Ectodermal cell (in vitro differentiated cells): ENCODE data around the gene GTF3C5.
"Not testable (repeated sequence)": the region's sequence is repeated elsewhere in the genome, so short reads cannot be mapped to it uniquely, and the experiment has no call there.

Source experiments
- H3K27ac ChIP-seq: 2 replicates; pipeline ENCODE4 v1.7.0; 2013; ENCODE audit warnings: mild to moderate bottlenecking, low read depth, low read length; ENCODE audit not compliant: insufficient read depth, poor library complexity, severe bottlenecking
- H3K27me3 ChIP-seq: 2 replicates; pipeline ENCODE4 v1.7.0; 2013; ENCODE audit warnings: mild to moderate bottlenecking, low read length; ENCODE audit not compliant: insufficient read depth, control insufficient read depth, poor library complexity, severe bottlenecking
- H3K36me3 ChIP-seq: one replicate; pipeline ENCODE4 v1.7.0; 2013; ENCODE audit warnings: low read length; ENCODE audit not compliant: control insufficient read depth, insufficient read depth
- H3K4me1 ChIP-seq: one replicate; pipeline ENCODE4 v1.7.0; 2013; ENCODE audit warnings: low read length; ENCODE audit not compliant: control insufficient read depth, insufficient read depth
- H3K4me3 ChIP-seq: 2 replicates; pipeline ENCODE4 v1.7.0; 2013; ENCODE audit warnings: low read depth, low read length, control low read depth; ENCODE audit not compliant: insufficient read depth
- H3K9me3 ChIP-seq: 2 replicates; pipeline ENCODE4 v1.7.0; 2013; ENCODE audit warnings: mild to moderate bottlenecking, low read length, moderate library complexity; ENCODE audit not compliant: control insufficient read depth
- WGBS, 2 experiments: methylation state at CpG; one replicate each; pipeline ENCODE4 v1.1.7; 2013; ENCODE audit warnings: missing lambda C conversion rate in 2 of 2; 5-methylcytosine and 5-hydroxymethylcytosine counted together

GTF3C5 gene

GRCh38 chr9:133074111-133074651 lies 43.4 kb downstream of the GTF3C5 start:
- no peaks in the 10 kb centered on the region for H3K27me3 ChIP-seq
- H3K36me3 ChIP-seq, result no peaks in the 10 kb centered on the region
- H3K27ac ChIP-seq, result no peak overlapping the region
- 92 to 93% methylated on average over 8 of the region's 8 CpGs for WGBS, 2 experiments
- no peaks in the 10 kb centered on the region for H3K9me3 ChIP-seq
- H3K4me3 ChIP-seq, result no peak overlapping the region
- no peaks in the 10 kb centered on the region for H3K4me1 ChIP-seq

DNA sequence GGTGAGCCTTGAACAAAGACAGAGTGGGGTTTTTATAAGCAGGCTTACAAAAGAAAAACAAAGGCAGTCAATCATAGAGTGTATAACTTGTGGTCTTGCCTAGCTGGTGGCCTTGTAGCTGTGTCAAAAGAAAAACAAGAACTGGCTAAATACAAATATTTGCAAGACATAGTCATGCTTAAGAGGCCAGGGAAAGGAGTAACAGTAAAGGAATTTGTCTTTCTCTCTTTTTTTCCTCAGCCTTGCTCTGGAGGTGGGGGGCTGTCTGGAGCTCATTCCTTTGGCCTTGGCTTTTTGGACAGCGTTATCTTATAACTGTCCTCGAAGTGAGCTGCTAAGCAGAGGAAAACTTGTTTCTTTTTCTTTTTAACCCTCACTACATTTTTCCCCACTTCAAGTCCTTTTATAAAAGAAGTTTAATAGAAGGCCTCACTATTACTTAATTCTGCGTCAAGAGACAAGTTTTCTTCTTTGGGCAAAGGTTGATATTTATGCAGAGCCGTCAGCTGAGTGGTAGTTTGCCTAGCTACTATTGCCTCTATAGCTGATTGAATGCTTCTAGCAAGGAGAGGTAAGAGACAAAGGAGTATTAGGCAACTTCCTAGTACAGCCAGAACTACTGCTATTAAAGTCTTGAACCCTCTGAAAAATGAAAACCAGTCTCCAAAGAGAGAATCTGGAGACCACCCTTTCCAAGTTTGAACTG lies 45.3 kb downstream of the GTF3C5 start:
- no peaks in the 10 kb centered on the region for H3K9me3 ChIP-seq
- H3K4me3 ChIP-seq, result no peak overlapping the region
- no peak overlapping the region for H3K27ac ChIP-seq
- no peaks in the 10 kb centered on the region for H3K27me3 ChIP-seq
- H3K4me1 ChIP-seq, result peaks cover 8% of the 10 kb centered on the region
- no peaks in the 10 kb centered on the region for H3K36me3 ChIP-seq
- 94% methylated on average over 4 of the region's 4 CpGs for WGBS, 2 experiments

- Histone ChIP-seq H3K27ac (no peak overlapping the region), H3K36me3 (no peaks in the 10 kb centered on the region), H3K27me3 (no peaks in the 10 kb centered on the region), H3K4me3 (no peak overlapping the region), H3K9me3 (no peaks in the 10 kb centered on the region), H3K4me1 (peaks cover 8% of the 10 kb centered on the region)
- WGBS, 2 experiments, result 95 to 97% methylated on average over 4 of the region's 4 CpGs
These were observed 45.9 kb downstream of the GTF3C5 start for GRCh38 chr9:133076691-133077090.

DNA sequence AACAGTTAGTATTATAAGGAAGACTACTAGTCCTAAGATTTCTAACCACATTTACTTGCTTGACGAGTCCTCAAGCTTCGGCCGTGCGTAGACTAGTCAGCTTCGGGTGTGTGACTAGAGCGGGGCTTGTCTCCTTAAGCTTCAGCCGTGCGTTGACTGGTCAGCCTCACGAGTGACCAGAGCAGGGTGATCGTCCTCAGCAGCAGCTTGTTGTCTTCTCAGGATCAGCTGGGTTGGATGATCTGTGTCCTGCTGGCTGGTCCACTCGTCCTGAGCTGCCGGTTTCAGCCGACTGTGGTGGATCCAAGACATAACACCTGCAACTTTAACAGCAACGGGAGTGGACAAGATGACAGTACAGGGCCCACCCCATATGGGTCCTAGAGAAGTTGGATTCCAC lies 47.7 kb downstream of the GTF3C5 start:
- no peaks in the 10 kb centered on the region for H3K27me3 ChIP-seq
- 91 to 93% methylated on average over 14 of the region's 14 CpGs for WGBS, 2 experiments
- H3K36me3 ChIP-seq, result no peaks in the 10 kb centered on the region
- peaks cover 8% of the 10 kb centered on the region for H3K4me1 ChIP-seq
- no peaks in the 10 kb centered on the region for H3K9me3 ChIP-seq
- H3K4me3 ChIP-seq, result no peak overlapping the region
- H3K27ac ChIP-seq, result no peak overlapping the region

GRCh38 chr9:133080161-133080560 lies 49.4 kb downstream of the GTF3C5 start:
- Histone ChIP-seq H3K4me3 (no peak overlapping the region), H3K27me3 (no peaks in the 10 kb centered on the region), H3K9me3 (no peaks in the 10 kb centered on the region), H3K27ac (no peak overlapping the region), H3K36me3 (no peaks in the 10 kb centered on the region), H3K4me1 (peaks cover 8% of the 10 kb centered on the region)
- 37 to 55% methylated on average over 6 to 7 of the region's 7 CpGs for WGBS, 2 experiments

DNA sequence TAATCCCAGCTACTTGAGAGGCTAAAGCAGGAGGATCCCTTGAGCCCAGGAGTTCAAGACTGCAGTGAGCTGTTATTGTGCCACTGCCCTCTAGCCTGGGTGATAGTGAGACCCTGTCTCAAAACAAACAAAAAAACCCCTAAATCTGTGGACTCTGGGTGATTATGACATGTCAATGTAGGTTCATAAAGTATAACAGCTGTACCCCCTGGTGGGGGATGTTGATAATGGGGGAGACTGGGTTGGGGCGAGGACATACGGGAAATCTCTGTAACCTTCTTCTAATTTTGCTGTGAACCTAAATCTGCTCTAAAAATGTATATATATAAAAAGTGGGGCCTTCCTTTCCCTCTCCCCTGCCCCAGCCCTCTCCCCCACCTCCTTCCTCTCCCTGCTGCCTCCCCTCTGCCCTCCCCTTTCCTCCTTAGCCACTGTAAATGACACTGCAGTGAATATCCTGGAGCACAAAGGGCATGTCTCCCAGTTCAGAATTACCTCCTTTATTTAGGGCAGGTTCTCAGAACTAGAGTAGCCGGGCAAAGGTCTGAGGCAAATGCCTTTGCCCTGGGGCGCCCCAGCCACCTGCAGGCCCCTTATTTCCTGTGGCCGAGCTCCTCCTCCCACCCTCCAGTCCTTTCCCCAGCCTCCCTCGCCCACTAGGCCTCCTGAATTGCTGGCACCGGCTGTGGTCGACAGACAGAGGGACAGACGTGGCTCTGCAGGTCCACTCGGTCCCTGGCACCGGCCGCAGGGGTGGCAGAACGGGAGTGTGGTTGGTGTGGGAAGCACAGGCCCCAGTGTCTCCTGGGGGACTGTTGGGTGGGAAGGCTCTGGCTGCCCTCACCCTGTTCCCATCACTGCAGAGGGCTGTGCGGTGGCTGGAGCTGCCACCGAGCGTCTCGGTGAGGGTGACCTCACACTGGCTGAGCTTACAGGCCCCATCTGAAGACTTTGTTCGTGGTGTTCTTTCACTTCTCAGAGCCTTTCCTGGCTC lies 50.3 kb downstream of the GTF3C5 start:
- H3K9me3 ChIP-seq, H3K27me3 ChIP-seq, H3K27ac ChIP-seq, H3K36me3 ChIP-seq, H3K4me1 ChIP-seq, H3K4me3 ChIP-seq: not testable (repeated sequence)
- WGBS, 2 experiments, result 81 to 83% methylated on average over 6 to 7 of the region's 18 CpGs

GRCh38 chr9:133081957-133082644 lies 51.3 kb downstream of the GTF3C5 start:
- not testable (repeated sequence) for H3K9me3 ChIP-seq, H3K27ac ChIP-seq, H3K27me3 ChIP-seq, H3K4me1 ChIP-seq, H3K4me3 ChIP-seq, H3K36me3 ChIP-seq
- 93 to 97% methylated on average over 5 of the region's 12 CpGs for WGBS, 2 experiments

GRCh38 chr9:133083688-133084087 lies 52.9 kb downstream of the GTF3C5 start:
- not testable (repeated sequence) for H3K27ac ChIP-seq, H3K36me3 ChIP-seq, H3K4me3 ChIP-seq, H3K27me3 ChIP-seq, H3K4me1 ChIP-seq, H3K9me3 ChIP-seq
- WGBS, 2 experiments, result 81 to 82% methylated on average over 6 of the region's 9 CpGs

DNA sequence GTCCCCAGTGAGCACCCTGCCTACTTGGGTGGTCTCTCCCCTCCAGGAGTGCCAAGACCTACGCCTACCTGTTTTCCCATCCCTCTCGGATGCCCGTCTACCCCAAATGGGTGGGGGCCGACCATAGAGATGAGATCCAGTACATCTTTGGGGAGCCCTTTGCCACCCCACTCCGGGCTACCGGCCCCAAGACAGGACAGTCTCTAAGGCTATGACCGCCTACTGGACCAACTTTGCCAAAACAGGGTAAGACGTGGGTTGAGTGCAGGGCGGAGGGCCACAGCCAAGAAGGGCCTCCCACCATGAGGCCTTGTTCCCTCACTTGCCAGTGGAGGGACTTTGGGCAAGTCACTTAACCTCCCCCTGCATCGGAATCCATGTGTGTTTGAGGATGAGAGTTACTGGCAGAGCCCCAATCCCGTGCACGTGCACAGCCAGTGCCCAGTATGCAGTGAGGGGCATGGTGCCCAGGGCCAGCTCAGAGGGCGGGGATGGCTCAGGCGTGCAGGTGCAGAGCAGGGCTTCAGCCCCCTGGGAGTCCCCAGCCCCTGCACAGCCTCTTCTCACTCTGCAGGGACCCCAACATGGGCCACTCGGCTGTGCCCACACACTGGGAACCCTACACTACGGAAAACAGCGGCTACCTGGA lies 55.5 kb downstream of the GTF3C5 start:
- not testable (repeated sequence) for H3K4me1 ChIP-seq, H3K36me3 ChIP-seq, H3K9me3 ChIP-seq, H3K4me3 ChIP-seq, H3K27me3 ChIP-seq, H3K27ac ChIP-seq
- 93 to 96% methylated on average over 14 to 17 of the region's 17 CpGs for WGBS, 2 experiments
